Endodermal cell (in vitro differentiated cells): Measurements from ENCODE around the gene SMC6. TPM values are rescaled to one million over a fixed set of nuclear protein-coding genes. Genes with fewer than 3 reads are reported as not detected.

Source experiments
- DNase-seq: peaks from one replicate; pipeline ENCODE4 v3.0.0-alpha.2; 2017
- H3K27ac ChIP-seq: 2 replicates; pipeline ENCODE4 v1.5.1; 2013; ENCODE audit warnings: mild to moderate bottlenecking, low read depth, low read length, moderate library complexity
- H3K27me3 ChIP-seq: 2 replicates; pipeline ENCODE4 v1.6.1; 2013; ENCODE audit warnings: mild to moderate bottlenecking, low read length, moderate library complexity; ENCODE audit not compliant: insufficient read depth, control insufficient read depth, poor library complexity, severe bottlenecking
- H3K36me3 ChIP-seq: 2 replicates; pipeline ENCODE4 v1.7.0; 2013; ENCODE audit warnings: mild to moderate bottlenecking, low read length, moderate library complexity; ENCODE audit not compliant: control insufficient read depth, insufficient read depth
- H3K4me1 ChIP-seq: one replicate; pipeline ENCODE4 v1.7.0; 2013; ENCODE audit warnings: low read length; ENCODE audit not compliant: control insufficient read depth, insufficient read depth
- H3K4me3 ChIP-seq: 2 replicates; pipeline ENCODE4 v1.5.1; 2013; ENCODE audit warnings: mild to moderate bottlenecking, low read length, moderate library complexity
- H3K9ac ChIP-seq: 2 replicates; pipeline ENCODE4 v1.6.1; 2013; ENCODE audit warnings: mild to moderate bottlenecking, low read length, moderate library complexity; ENCODE audit not compliant: poor library complexity, severe bottlenecking; ENCODE audit errors: extremely low read depth
- H3K9me3 ChIP-seq: 2 replicates; pipeline ENCODE4 v1.6.1; 2013; ENCODE audit warnings: mild to moderate bottlenecking, low read length, moderate library complexity; ENCODE audit not compliant: control insufficient read depth
- H3K27ac Mint-ChIP-seq: 2 replicates; pipeline ENCODE4 v1.8.0; 2020; ENCODE audit warnings: mixed read lengths
- H3K27me3 Mint-ChIP-seq: 2 replicates; pipeline ENCODE4 v1.8.0; 2021; ENCODE audit warnings: mild to moderate bottlenecking, mixed read lengths; ENCODE audit not compliant: insufficient read depth
- H3K36me3 Mint-ChIP-seq: 2 replicates; pipeline ENCODE4 v1.8.0; 2020; ENCODE audit warnings: low read depth, mixed read lengths
- H3K4me1 Mint-ChIP-seq: 2 replicates; pipeline ENCODE4 v1.8.0; 2020; ENCODE audit warnings: mixed read lengths
- H3K4me3 Mint-ChIP-seq: 2 replicates; pipeline ENCODE4 v1.8.0; 2020; ENCODE audit warnings: mild to moderate bottlenecking, moderate library complexity, mixed read lengths
- H3K9me3 Mint-ChIP-seq: 2 replicates; pipeline ENCODE4 v1.8.0; 2020; ENCODE audit warnings: mild to moderate bottlenecking, mixed read lengths
- WGBS, 2 experiments: methylation state at CpG; one replicate each; pipeline versions ENCODE4 v1.1.5 to v1.1.7; 2013; ENCODE audit warnings: missing lambda C conversion rate in 2 of 2, mixed read lengths in 1 of 2; ENCODE audit not compliant: insufficient coverage in 1 of 2, insufficient read length in 1 of 2; 5-methylcytosine and 5-hydroxymethylcytosine counted together
- total RNA-seq, 2 donors: library from RNA; stranded (reverse); fragmentation: NEBNext Ultra II Directional in 1 of 2; extraction: Animal tissue kit (Norgen Biotek cat#: 25700) in 1 of 2; gene quantifications; 2 replicates in 1 of 2; 3 replicates in 1 of 2; pipeline ENCODE4 v1.2.1, GENCODE V29; 2021
- TF ChIP-seq, protein P1 (sequence below): fragments of 200-600 bp; sonication (generic); conservative IDR thresholded peaks from 2 replicates; pipeline ENCODE4 v1.5.0; 2021; ENCODE audit warnings: antibody characterized with exemption, mild to moderate bottlenecking

The SMC6 gene
- total RNA-seq, 2 donors from 2014 or later = 38.3 to 48.3 TPM

DNA sequence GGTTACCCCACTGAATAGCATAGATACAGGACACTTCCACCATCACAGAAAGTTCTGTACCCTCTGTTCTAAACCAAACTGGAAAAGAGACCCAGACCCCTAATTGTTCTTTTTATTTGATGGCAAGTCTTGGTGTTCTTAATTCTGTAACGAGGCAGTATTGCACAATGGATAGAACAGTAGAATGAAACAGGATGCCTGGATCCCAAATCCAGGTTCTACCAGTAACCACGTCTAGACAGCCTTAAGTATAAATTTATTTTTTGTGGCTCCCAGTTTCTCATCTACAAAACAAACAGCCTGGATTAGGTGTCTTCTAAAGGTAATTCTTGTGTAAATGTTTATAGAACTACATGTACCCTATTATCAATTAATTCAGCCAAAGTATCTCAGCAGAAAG, 23.7 kb downstream of the SMC6 start:
- H3K36me3 Mint-ChIP-seq = peaks cover 45% of the 10 kb centered on the region
- H3K9me3 Mint-ChIP-seq = no peaks in the 10 kb centered on the region
- DNase-seq = no peak
- TF ChIP-seq, protein P1, sequence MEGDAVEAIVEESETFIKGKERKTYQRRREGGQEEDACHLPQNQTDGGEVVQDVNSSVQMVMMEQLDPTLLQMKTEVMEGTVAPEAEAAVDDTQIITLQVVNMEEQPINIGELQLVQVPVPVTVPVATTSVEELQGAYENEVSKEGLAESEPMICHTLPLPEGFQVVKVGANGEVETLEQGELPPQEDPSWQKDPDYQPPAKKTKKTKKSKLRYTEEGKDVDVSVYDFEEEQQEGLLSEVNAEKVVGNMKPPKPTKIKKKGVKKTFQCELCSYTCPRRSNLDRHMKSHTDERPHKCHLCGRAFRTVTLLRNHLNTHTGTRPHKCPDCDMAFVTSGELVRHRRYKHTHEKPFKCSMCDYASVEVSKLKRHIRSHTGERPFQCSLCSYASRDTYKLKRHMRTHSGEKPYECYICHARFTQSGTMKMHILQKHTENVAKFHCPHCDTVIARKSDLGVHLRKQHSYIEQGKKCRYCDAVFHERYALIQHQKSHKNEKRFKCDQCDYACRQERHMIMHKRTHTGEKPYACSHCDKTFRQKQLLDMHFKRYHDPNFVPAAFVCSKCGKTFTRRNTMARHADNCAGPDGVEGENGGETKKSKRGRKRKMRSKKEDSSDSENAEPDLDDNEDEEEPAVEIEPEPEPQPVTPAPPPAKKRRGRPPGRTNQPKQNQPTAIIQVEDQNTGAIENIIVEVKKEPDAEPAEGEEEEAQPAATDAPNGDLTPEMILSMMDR = no peak
- Histone ChIP-seq H3K27me3 (no peaks in the 10 kb centered on the region), H3K36me3 (peaks cover 80% of the 10 kb centered on the region), H3K9ac (no peak overlapping the region), H3K27ac (no peak overlapping the region), H3K9me3 (no peaks in the 10 kb centered on the region), H3K4me1 (no peaks in the 10 kb centered on the region), H3K4me3 (no peak overlapping the region)
- no peak overlapping the region for H3K27ac Mint-ChIP-seq
- no peak overlapping the region for H3K4me3 Mint-ChIP-seq
- no peaks in the 10 kb centered on the region for H3K27me3 Mint-ChIP-seq
- H3K4me1 Mint-ChIP-seq = no peaks in the 10 kb centered on the region
- 98 to 100% methylated on average over 1 to 2 of the region's 2 CpGs for WGBS, 2 experiments

DNA sequence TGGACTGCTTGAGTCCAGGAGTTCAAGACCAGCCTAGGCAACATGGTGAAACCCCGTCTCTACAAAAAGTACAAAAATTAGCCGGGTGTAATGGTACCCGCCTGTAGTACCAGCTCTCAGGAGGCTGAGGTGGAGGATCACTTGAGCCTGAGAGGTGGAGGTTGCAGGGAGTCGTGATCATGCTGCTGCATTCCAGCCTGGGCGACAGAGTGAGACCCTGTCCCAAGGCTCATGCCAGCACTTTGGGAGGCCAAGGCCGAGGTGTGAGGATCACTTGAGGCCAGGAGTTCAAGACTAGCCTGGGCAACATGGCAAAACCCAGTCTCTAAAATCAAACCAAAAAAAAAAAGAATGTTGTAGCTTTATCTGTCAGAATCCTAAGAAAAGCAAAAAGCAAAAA, 25.4 kb downstream of the SMC6 start:
- Mint-ChIP-seq H3K27ac (no peak overlapping the region), H3K9me3 (no peaks in the 10 kb centered on the region), H3K27me3 (no peaks in the 10 kb centered on the region), H3K4me3 (no peak overlapping the region), H3K36me3 (peaks cover 40% of the 10 kb centered on the region), H3K4me1 (no peaks in the 10 kb centered on the region)
- WGBS, 2 experiments = 95 to 100% methylated on average over 3 to 6 of the region's 6 CpGs
- TF ChIP-seq, protein P1 = no peak
- H3K4me3 ChIP-seq = no peak overlapping the region
- no peaks in the 10 kb centered on the region for H3K27me3 ChIP-seq
- H3K4me1 ChIP-seq = no peaks in the 10 kb centered on the region
- H3K9me3 ChIP-seq = no peaks in the 10 kb centered on the region
- no peak overlapping the region for H3K27ac ChIP-seq
- DNase-seq = no peak
- no peak overlapping the region for H3K9ac ChIP-seq
- peaks cover 86% of the 10 kb centered on the region for H3K36me3 ChIP-seq

DNA sequence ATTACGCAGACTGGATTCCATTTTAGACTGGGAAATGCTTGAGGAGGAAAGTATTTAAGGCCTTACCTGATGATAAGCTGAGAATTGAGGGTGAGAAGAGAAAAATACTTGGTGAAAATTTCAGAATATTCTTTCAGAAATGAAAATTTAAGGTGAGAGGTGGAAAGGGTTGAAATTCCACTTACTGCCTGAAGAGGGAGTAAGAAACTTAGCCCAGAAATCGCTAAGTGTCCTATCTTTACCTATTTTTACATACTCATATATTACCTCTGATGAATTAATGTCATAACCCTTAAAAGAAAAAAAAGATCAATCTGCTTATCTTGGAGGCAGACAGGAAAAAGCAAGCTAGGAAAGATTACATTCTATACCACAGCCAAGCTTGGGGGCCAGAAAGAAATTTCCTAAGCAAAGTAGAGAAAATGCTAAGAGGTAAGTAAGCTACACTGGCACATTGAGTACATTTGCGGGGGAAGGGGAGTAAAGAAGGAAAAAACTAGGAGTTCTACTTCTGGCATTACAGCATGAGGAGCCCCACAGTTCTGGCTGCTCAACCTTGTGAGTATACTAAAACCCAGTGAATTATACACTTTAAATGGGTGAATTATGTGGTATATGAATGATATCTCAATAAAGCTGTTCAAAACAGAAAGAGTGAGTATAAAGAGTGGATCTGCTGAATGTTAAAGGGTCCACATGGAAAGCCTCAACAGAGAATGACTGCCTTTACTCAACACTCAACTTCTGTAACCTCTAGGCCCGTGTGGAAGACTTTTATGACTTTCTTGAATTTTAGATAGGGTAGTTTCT, 33.8 kb downstream of the SMC6 start:
- TF ChIP-seq, protein P1 = peak; percentile 90
- no peaks in the 10 kb centered on the region for H3K9me3 Mint-ChIP-seq
- 84 to 100% methylated on average over 3 to 4 of the region's 4 CpGs for WGBS, 2 experiments
- H3K4me3 ChIP-seq = no peak overlapping the region
- H3K36me3 ChIP-seq = peaks cover 72% of the 10 kb centered on the region
- no peak for DNase-seq
- H3K27ac Mint-ChIP-seq = no peak overlapping the region
- no peak overlapping the region for H3K4me3 Mint-ChIP-seq
- peaks cover 8% of the 10 kb centered on the region for H3K4me1 Mint-ChIP-seq
- H3K27ac ChIP-seq = no peak overlapping the region
- H3K36me3 Mint-ChIP-seq = peaks cover 24% of the 10 kb centered on the region
- no peaks in the 10 kb centered on the region for H3K27me3 Mint-ChIP-seq
- no peaks in the 10 kb centered on the region for H3K4me1 ChIP-seq
- H3K9me3 ChIP-seq = no peaks in the 10 kb centered on the region
- H3K9ac ChIP-seq = no peak overlapping the region
- H3K27me3 ChIP-seq = no peaks in the 10 kb centered on the region
